GM19351 (cell line): Measurements from ENCODE around the gene MED12L.

Experiments used
- ATAC-seq: cut with Tn5 transposase; IDR thresholded peaks from one replicate; pipeline ENCODE4 v1.9.1; 2021; ENCODE audit warnings: mild to moderate bottlenecking, moderate library complexity; ENCODE audit not compliant: unreplicated experiment

Gene MED12L

DNA sequence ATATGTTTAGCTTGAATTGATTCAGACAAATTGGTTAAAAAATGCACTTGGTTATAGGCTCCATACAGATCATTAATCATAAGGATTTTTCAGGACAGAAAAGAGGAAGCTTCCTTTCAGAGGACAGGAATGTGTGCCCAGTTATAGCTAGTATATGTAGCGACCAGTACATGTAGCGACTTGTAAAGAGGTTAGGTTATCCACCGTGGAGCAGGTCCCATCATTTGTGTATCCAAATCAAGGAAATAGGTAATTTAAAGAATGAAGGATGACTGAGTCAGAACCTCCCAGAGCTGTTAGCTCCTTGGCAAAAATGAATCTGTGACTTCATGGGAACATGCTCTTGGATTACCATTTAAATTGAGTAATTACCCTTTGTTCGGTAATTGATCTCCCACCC lies 314.9 kb downstream of the MED12L start:
- ATAC-seq = no peak

GRCh38 chr3:151402349-151402748 lies 316.9 kb downstream of the MED12L start:
- ATAC-seq = no peak

- no peak for ATAC-seq
Observed at GRCh38 chr3:151403246-151403645, 317.8 kb downstream of the MED12L start.

DNA sequence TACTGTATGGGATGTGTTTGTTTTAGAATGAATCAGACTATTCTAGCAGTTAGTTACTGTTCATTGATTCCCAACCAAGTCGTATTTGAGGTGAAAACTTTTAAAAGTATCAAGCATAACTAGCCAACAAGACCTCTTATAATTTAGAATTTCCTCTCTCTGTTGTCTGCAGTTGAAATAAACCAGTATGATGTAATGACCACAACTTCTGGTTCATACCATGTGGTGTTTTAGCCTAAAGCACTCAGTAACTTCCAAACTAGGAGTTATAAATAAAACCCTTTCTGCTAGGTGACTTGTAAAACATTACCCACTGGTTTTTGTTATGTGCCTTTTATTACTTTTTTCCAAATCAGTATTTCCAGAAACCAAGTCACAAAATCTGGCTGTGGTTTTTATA lies 318.9 kb downstream of the MED12L start:
- peak; percentile 93 for ATAC-seq

DNA sequence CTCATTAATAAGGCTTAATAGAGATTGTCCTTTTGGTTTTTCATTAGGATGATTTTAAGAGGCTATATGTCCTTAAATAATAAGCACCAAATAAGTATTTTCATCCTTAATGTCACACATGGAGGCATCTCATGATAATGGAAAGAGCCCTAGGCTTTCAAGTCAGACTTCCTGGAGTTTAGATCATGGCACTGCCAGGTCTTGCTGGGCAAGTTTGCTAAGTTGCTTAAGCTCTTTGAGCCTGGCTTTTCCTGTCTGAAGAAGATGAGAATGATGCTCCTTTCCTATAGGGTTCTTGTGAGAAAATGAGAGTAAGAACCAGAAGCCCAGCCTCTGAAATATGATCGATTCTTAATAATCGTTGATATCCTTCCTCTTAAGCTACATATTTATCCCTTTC lies 322.5 kb downstream of the MED12L start:
- ATAC-seq = no peak

- no peak for ATAC-seq
Observed at GRCh38 chr3:151410891-151411559, 325.6 kb downstream of the MED12L start.

GRCh38 chr3:151412989-151413388 lies 327.5 kb downstream of the MED12L start:
- ATAC-seq = no peak

DNA sequence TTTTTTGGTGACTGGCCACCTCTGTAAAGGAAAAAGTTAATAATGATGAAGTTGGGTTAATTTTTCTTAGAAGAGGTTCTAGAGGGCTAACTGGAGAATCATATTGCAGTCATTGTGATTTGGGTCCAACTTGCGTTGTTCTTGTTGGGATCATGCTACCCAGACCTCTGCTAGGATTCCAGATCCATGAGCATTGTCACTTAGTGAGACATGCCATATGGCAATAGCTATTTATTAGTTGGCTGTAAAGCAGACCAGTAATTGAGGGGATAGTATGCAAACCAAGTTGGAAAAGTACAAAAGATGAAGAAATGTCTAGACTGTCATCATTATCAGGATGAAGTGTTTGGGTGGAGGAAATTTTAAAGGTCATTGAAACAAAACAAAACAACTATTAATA lies 329.8 kb downstream of the MED12L start:
- ATAC-seq = no peak

DNA sequence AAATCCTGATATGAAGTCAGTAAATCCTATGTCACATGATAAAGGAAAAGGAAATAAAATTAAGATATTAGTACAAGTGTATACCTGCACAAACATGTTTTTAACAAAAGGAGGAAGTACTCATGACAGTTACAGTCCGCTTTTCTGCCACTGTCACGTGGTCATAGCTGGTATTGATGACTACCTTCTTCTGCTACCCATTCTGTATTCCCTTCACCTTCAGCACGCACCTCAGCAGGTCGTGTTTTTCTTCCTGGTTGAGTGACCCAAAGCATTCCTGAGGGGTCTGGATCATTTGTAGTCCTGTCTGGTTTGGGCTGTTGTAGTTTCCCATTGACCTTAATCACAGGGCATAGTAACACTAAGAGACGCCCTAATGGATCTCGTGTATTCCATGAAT lies 334.3 kb downstream of the MED12L start:
- no peak for ATAC-seq

DNA sequence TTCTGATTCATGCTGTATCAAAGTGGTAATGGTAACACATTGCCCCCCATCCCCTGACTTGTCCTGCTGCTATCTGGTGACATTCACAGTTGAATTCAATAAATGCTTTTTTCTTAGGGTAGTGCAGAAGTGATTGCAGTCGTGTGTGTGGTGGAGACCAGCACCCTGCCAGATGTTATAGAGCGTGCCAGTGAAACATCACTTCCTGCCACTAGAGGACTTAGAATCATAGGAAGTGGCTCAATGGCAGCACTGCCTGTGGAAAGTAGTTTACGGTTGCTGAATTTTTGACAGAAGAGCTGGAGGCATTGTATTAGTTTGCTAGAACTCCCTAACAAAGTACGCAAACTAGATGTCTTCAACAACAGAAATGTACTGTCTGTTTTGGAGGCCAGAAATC lies 336.5 kb downstream of the MED12L start:
- no peak for ATAC-seq

DNA sequence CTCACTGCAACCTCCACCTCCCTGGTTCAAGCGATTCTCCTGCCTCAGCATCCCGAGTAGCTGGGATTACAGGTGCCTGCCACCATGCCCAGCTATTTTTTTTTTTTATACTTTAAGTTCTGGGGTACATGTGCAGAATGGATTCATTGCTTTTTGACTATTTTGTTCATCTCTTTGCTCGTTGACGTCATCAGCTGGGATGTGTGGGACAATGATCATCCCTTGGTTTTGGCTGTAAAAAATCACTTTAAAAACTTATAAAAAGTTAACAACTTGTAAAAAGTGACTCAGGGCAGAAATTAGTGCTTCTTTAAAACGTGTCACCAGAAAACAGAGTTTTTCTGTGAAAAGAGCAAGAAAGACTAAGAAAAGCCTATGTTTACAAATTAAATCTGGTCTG lies 337.6 kb downstream of the MED12L start:
- no peak for ATAC-seq

GRCh38 chr3:151425627-151426340 lies 340.3 kb downstream of the MED12L start:
- peak; percentile 37 for ATAC-seq

DNA sequence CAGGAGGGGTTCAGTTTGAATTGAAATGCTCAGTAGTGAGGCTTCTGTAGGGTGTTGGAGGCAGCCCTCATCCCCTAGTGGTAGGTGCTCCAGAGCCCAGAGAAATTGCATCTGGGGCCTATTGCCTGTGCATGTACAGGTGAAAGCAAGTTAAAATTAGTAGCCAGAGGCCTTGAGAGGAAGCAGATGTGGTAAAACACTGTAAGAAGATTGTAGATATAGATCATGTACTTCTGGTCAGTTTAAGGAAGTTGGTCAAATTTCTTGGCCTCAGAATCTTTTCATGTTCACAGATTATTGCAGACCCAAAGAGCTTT lies 340.8 kb downstream of the MED12L start:
- peak; percentile 92 for ATAC-seq

- ATAC-seq = no peak
Observed at GRCh38 chr3:151428386-151428785, 342.9 kb downstream of the MED12L start.

GRCh38 chr3:151430821-151431484 lies 345.5 kb downstream of the MED12L start:
- ATAC-seq = no peak

GRCh38 chr3:151431940-151432339 lies 346.5 kb downstream of the MED12L start:
- no peak for ATAC-seq

GRCh38 chr3:151432616-151433372 lies 347.3 kb downstream of the MED12L start:
- no peak for ATAC-seq

DNA sequence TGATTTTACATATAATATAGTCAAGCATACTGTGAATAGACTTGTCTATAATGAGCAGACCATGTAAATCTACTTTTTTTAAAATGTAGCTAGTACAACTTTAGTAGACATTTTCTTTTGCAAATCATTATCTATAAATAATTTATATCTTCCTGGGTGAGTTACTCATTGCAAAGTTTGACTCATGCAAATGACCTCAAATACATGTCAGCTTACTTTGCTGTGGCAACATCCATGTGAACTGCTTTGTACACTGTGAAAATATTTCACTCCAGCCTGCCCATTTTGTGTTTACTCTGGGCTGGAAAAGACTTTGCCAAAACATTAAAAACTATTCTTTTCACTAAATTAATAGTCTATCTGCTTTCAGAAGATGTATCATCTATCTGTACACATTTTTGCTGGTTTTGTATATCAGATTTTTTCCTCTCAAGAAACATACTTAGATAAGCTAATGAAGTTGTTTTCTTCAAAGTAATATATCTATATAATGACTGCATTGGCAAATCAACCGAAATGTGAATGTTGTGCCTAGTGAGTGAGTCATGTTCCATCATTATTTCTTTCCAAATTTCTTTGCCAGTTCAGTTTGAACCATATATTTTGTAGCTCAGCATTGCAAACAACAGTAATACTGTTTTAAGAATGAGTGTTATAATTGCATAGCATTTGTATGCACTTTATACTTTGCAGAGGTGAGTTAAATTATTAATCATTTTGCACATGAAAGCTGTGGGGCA lies 348.9 kb downstream of the MED12L start:
- ATAC-seq = no peak

DNA sequence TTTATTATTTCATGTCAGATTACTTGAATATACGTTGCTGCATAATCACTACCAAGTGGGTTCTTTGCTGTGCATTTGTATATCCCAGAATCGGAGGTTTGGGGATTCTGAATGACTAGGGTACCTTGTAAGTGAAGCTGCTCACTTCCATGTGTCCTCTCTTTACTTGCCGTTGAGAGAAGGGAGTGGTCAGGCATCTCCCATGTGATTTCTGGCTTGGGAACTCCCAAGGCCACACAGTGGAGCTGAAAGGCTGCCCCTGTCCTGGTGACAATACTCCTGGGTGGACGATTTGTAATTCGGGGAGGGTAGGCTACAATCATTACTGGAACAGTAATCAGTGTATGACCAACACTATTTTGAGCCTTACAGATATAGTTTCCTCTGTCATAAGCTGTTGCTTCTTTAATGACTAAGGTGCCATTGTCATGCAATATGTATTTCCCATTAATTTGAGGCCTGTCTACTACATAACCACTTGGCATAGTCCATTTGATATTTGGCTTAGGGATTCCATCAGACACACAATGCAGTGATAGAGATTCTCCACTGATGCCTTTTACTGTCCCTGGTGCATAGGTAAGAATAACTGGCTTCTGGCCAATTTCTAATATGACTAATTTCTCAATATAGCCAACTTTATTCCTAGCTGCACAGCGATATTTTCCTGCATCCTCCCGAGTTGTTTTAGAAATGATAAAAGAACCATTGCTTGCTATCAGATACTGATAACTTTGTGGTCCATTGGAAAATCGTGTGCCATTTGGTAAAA lies 351.4 kb downstream of the MED12L start:
- no peak for ATAC-seq

GRCh38 chr3:151437906-151438305 lies 352.4 kb downstream of the MED12L start:
- ATAC-seq = no peak
